GM21515 (cell line): Measurements from ENCODE around the gene TIMP1.

Source experiments
- ATAC-seq: cut with Tn5 transposase; IDR thresholded peaks from one replicate; pipeline ENCODE4 v1.9.1; 2021; ENCODE audit not compliant: unreplicated experiment

TIMP1 gene

GRCh38 chrX:47633689-47634590 lies 51.7 kb downstream of the TIMP1 start:
- ATAC-seq, result no peak

GRCh38 chrX:47634871-47635575 lies 52.8 kb downstream of the TIMP1 start:
- ATAC-seq, result no peak
